ENCODE measurements around the gene HILPDA.
"Not testable (repeated sequence)": the region's sequence is repeated elsewhere in the genome, so short reads cannot be mapped to it uniquely, and the experiment has no call there.

DNA sequence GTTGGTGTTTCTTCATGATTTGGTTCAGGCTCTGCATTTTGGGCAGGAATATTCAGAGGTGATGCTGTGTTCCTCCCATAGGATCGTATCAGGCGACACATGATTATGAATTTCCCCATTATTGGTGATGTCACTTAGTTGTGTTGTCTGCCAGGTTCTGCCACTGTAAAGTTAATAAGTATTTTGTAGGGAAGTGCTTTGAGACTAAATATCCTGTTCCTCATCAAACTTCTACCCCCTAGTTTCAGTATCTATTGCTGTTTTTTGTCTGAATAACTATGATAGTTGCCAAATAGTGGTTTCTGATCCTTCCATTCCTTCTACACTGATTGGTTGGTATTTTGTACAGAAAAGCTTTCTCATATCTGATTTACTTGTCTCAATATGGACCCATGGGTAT is 49.7 kb downstream of the HILPDA start:
- not testable (repeated sequence) for TF ChIP-seq POLR2A (IDR thresholded peaks at IDR 0.05; ENCODE audit: low read length); GATA1 (IDR thresholded peaks at IDR 0.05; ENCODE audit: low read depth, low read length)
